Activated CD8-positive, alpha-beta T cell treated with anti-CD3 and anti-CD28 coated beads for 36 hours (primary cell): Measurements from ENCODE around the gene RETSAT. TPM values are rescaled to one million over a fixed set of nuclear protein-coding genes. Genes with fewer than 3 reads are reported as not detected.

ENCODE experiments used
- ATAC-seq: fragments of 200-7000 bp; cut with Tn5 transposase; one replicate; pipeline ENCODE4 v1.10.0; 2021; ENCODE audit warnings: mild to moderate bottlenecking, moderate library complexity
- CTCF ChIA-PET: fragments of 350-600 bp; sonication (Branson Sonifier 250); formaldehyde crosslinking; loops from one replicate; lab custom pipeline; 2021; ENCODE audit warnings: antibody characterized with exemption; lab: Charles Lee
- POLR2A ChIA-PET: fragments of 350-600 bp; sonication (Branson Sonifier 250); formaldehyde crosslinking; loops from one replicate; lab custom pipeline; 2021; ENCODE audit warnings: antibody characterized with exemption; lab: Charles Lee
- DNase-seq: peaks from one replicate; pipeline ENCODE4 v3.0.0-alpha.2; 2020
- H3K27ac Mint-ChIP-seq: one replicate; pipeline ENCODE4 v1.8.0; 2021; ENCODE audit warnings: mild to moderate bottlenecking, mixed read lengths
- H3K27me3 Mint-ChIP-seq: one replicate; pipeline ENCODE4 v1.8.0; 2021; ENCODE audit warnings: mixed read lengths
- H3K36me3 Mint-ChIP-seq: one replicate; pipeline ENCODE4 v1.8.0; 2021; ENCODE audit warnings: low read depth, mixed read lengths
- H3K4me1 Mint-ChIP-seq: one replicate; pipeline ENCODE4 v1.8.0; 2021; ENCODE audit warnings: low read depth, mixed read lengths
- H3K4me3 Mint-ChIP-seq: one replicate; pipeline ENCODE4 v1.8.0; 2021; ENCODE audit warnings: mild to moderate bottlenecking, moderate library complexity, mixed read lengths
- H3K9me3 Mint-ChIP-seq: one replicate; pipeline ENCODE4 v1.8.0; 2021; ENCODE audit warnings: mixed read lengths
- CTCF ChIP-seq: fragments of 200-600 bp; IDR thresholded peaks from one replicate; pipeline ENCODE4 v1.8.0; 2022; ENCODE audit warnings: antibody characterized with exemption, mild to moderate bottlenecking
- intact Hi-C: fragments of 100-400 bp; cut with micrococcal nuclease; formaldehyde crosslinking; loops from one replicate; pipeline ENCODE4 v1.10.0; 2022
- total RNA-seq, 2 experiments: library from RNA; stranded (reverse); gene quantifications; one replicate each; pipeline ENCODE4 v1.2.3, GENCODE V29; 2021

The RETSAT gene
- total RNA-seq, 2 experiments from 2014 or later = 21.3 to 22.9 TPM

DNA sequence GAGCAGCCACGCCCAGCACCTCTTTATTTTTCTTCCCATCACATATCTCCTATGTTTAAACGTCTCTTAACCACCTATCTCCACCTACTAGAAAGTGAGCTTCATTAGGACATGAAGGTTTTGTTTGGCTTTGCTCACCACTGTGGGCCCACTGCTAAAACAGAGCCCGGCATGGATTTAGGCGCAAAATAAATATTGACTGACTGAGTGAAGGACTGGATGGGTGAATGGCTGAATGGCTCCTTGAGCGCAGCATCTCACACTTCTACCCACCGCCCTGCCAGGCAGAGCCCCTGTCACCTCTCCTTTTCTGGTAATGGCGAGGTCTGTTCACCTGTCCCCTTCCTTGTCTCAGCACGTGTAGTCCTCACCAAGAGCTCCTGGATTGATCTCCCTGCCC, 45.7 kb upstream of the RETSAT start:
- DNase-seq (no peak), ATAC-seq (no peak)
- Mint-ChIP-seq H3K36me3 (peaks cover 7% of the 10 kb centered on the region), H3K4me1 (peaks cover 3% of the 10 kb centered on the region), H3K4me3 (no peak overlapping the region), H3K9me3 (peaks cover 9% of the 10 kb centered on the region), H3K27me3 (no peaks in the 10 kb centered on the region), H3K27ac (no peak overlapping the region)
- ChIA-PET POLR2A (no interaction called here), CTCF (no interaction called here)
- intact Hi-C loops = no loop called here
- no peak for TF ChIP-seq CTCF

DNA sequence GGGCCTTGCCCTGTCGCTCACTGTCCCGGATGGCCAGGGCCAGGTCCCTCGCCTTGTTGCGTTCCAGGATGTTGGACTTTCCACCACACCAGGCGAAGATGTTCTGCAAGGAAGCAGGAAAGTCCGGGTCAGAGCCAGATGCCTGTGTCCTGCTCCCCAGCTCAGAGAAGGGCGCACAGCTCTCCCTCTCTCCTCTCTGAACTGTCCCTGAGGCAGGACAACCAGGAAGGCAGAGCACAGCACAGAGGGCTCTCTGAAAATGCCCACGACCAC, 44.8 kb upstream of the RETSAT start:
- CTCF ChIA-PET = interaction anchor here (0.7 to 3.0 kb wide), 2 partner anchors 80 to 153 kb away, joined by 3 to 8 read pairs; no protein-coding TSS in a partner anchor

GRCh38 chr2:85398426-85399182, 44.3 kb upstream of the RETSAT start:
- peaks cover 4% of the 10 kb centered on the region for H3K9me3 Mint-ChIP-seq
- ATAC-seq (no peak), DNase-seq (no peak)
- H3K27ac Mint-ChIP-seq = no peak overlapping the region
- intact Hi-C loops = no loop called here
- CTCF ChIA-PET = interaction anchor here (0.7 to 3.0 kb wide), 2 partner anchors 80 to 153 kb away, joined by 3 to 8 read pairs; no protein-coding TSS in a partner anchor
- TF ChIP-seq CTCF = no peak
- peaks cover 3% of the 10 kb centered on the region for H3K4me1 Mint-ChIP-seq
- no peak overlapping the region for H3K4me3 Mint-ChIP-seq
- POLR2A ChIA-PET = interaction anchor here (0.6 to 0.8 kb wide), 2 partner anchors 147 to 148 kb away, joined by 3 read pairs; no protein-coding TSS in a partner anchor
- H3K36me3 Mint-ChIP-seq = peaks cover 4% of the 10 kb centered on the region
- H3K27me3 Mint-ChIP-seq = no peaks in the 10 kb centered on the region

More for the DNA sequence above, 44.8 kb upstream of the RETSAT start:
- intact Hi-C loops = no loop called here
- POLR2A ChIA-PET = interaction anchor here (0.6 kb wide), 2 partner anchors 34 to 147 kb away, joined by 3 to 4 read pairs; no protein-coding TSS in a partner anchor
- no peaks in the 10 kb centered on the region for H3K27me3 Mint-ChIP-seq
- peaks cover 3% of the 10 kb centered on the region for H3K4me1 Mint-ChIP-seq
- peaks cover 5% of the 10 kb centered on the region for H3K36me3 Mint-ChIP-seq
- H3K4me3 Mint-ChIP-seq = no peak overlapping the region
- TF ChIP-seq CTCF = no peak
- DNase-seq = no peak
- peaks cover 6% of the 10 kb centered on the region for H3K9me3 Mint-ChIP-seq
- H3K27ac Mint-ChIP-seq = no peak overlapping the region
- no peak for ATAC-seq

DNA sequence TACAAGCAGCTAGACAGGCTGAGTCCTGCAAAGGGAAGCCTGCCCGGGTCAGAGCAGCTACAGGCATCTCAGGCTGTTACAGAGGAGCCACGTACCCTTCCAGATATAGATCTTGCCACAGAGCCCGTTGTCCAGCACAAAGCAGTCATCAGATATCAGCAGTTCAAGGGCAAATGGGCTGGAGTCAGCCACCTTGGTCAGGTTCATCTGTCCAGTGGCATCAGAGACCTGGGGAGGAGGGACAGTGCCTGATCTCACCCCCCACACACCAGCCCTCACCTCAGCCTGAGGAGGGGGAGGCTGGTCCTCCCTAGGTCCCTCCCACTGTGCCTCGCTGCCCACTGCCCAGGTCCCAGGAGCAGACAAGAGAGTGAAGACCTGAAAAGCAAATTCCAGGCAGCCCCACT, 43.6 kb upstream of the RETSAT start:
- Mint-ChIP-seq H3K36me3 (peaks cover 2% of the 10 kb centered on the region), H3K27ac (no peak overlapping the region), H3K9me3 (no peaks in the 10 kb centered on the region), H3K4me1 (peaks cover 3% of the 10 kb centered on the region), H3K4me3 (no peak overlapping the region), H3K27me3 (no peaks in the 10 kb centered on the region)
- no peak for DNase-seq
- no peak for TF ChIP-seq CTCF
- ChIA-PET CTCF (interaction anchor here (3.0 kb wide), 1 partner anchor 154 kb away, joined by 8 read pairs; no protein-coding TSS in a partner anchor), POLR2A (interaction anchor here (0.8 kb wide), 1 partner anchor 148 kb away, joined by 3 read pairs; no protein-coding TSS in a partner anchor)
- ATAC-seq = no peak
- intact Hi-C loops = no loop called here
